Lung (tissue), 16 donors: ENCODE measurements around the gene MPG. TPM values are rescaled to one million over a fixed set of nuclear protein-coding genes. Genes with fewer than 3 reads are reported as not detected.
A peak's percentile ranks its signal among the peaks of the same experiment; 100 is the strongest.
"Not testable (repeated sequence)": the region's sequence is repeated elsewhere in the genome, so short reads cannot be mapped to it uniquely, and the experiment has no call there.

Experiments
- ATAC-seq: fragments of 200-7000 bp; cut with Tn5 transposase; one replicate; pipeline ENCODE4 v1.9.1; 2020; ENCODE audit warnings: moderate number of reproducible peaks; ENCODE audit not compliant: insufficient read depth, low FRiP score
- DNase-seq, 3 donors: peaks; one replicate each; pipeline ENCODE4 v3.0.0-alpha.2; 2013 to 2017
- H3K27ac ChIP-seq, 2 donors: one replicate each; pipeline ENCODE4 v1.5.1; 2013; ENCODE audit warnings: mild to moderate bottlenecking in 2 of 2, moderate library complexity in 2 of 2, control low read depth in 1 of 2, inconsistent platforms in 1 of 2, low read depth in 1 of 2, low read length in 1 of 2
- H3K27me3 ChIP-seq, 3 donors: one replicate each; pipeline ENCODE4 v1.5.1; 2013; ENCODE audit warnings: low read length in 2 of 3; ENCODE audit not compliant: control insufficient read depth in 3 of 3, insufficient read depth in 3 of 3
- H3K36me3 ChIP-seq, 4 donors: one replicate each; pipeline ENCODE4 v1.5.1; 2013; ENCODE audit warnings: low read length in 4 of 4, mild to moderate bottlenecking in 1 of 4, moderate library complexity in 1 of 4; ENCODE audit not compliant: control insufficient read depth in 4 of 4, insufficient read depth in 4 of 4
- H3K4me1 ChIP-seq, 5 donors: one replicate each; pipeline ENCODE4 v1.5.1; 2013; ENCODE audit warnings: low read length in 5 of 5, mild to moderate bottlenecking in 2 of 5, moderate library complexity in 1 of 5; ENCODE audit not compliant: control insufficient read depth in 5 of 5, insufficient read depth in 5 of 5
- H3K4me3 ChIP-seq: one replicate; pipeline ENCODE4 v1.5.1; 2013; ENCODE audit warnings: mild to moderate bottlenecking, control low read depth, moderate library complexity
- H3K9ac ChIP-seq, 2 donors: one replicate each; pipeline ENCODE4 v1.5.1; 2013; ENCODE audit warnings: low read length in 2 of 2, control low read depth in 1 of 2; ENCODE audit not compliant: insufficient read depth in 1 of 2
- H3K9me3 ChIP-seq, 4 donors: one replicate each; pipeline ENCODE4 v1.5.1; 2013; ENCODE audit warnings: low read length in 3 of 4, mild to moderate bottlenecking in 1 of 4, moderate library complexity in 1 of 4; ENCODE audit not compliant: control insufficient read depth in 4 of 4, insufficient read depth in 3 of 4
- WGBS, 2 donors: extraction: QIAGEN DNeasy Blood & Tissue Kit; methylation state at CpG; one replicate each; pipeline ENCODE4 v1.1.7; 2013; 5-methylcytosine and 5-hydroxymethylcytosine counted together
- long read RNA-seq, 5 donors: transcript quantifications; one replicate each; lab custom pipeline, GENCODE V29; 2026
- polyA plus RNA-seq, 2 donors: library from polyadenylated mRNA; stranded (reverse); fragments of 200-250 nt; gene quantifications; one replicate each; pipeline ENCODE4 v1.2.1, GENCODE V29; 2013
- total RNA-seq, 2 donors: library from RNA; depleted of rRNA in 1 of 2; stranded (reverse); fragments of >200 nt in 1 of 2; gene quantifications; one replicate each; pipeline ENCODE4 v1.2.1, GENCODE V29; 2014 to 2021
- TF ChIP-seq, protein P1 (sequence below): IDR thresholded peaks from 2 replicates; pipeline ENCODE4 v1.5.1; 2012; ENCODE audit warnings: mild to moderate bottlenecking; ENCODE audit errors: control extremely low read depth, extremely low read depth
- donor health status: control.
- donor health status: control.
- donor health status: Bipolar disorder and iron deficiency.
- donor health status: healthy.
- donor health status: DM: yes; HTN: yes; CAD: no.

Gene MPG, protein sequence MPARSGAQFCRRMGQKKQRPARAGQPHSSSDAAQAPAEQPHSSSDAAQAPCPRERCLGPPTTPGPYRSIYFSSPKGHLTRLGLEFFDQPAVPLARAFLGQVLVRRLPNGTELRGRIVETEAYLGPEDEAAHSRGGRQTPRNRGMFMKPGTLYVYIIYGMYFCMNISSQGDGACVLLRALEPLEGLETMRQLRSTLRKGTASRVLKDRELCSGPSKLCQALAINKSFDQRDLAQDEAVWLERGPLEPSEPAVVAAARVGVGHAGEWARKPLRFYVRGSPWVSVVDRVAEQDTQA
- total RNA-seq (10 to 100 TPM; 61.1 to 77.8 TPM), polyA plus RNA-seq (100 to 1,000 TPM in 1 of 2 donors, 10 to 100 TPM in 1; 81.4 to 101 TPM)
- long read RNA-seq, donor 1, transcript MPG-202 (4 exons, 1,205 nt), result major isoform, 30 of 55 reads
- long read RNA-seq, donor 1, partial matches to known transcripts, result 23 of 55 reads
- long read RNA-seq, donor 1, other reads (novel, unspliced or antisense), result 0 of 55 reads
- long read RNA-seq, donor 2, transcript MPG-202 (4 exons, 1,205 nt), result major isoform, 14 of 19 reads
- long read RNA-seq, donor 2, partial matches to known transcripts, result 5 of 19 reads
- long read RNA-seq, donor 2, other reads (novel, unspliced or antisense), result 0 of 19 reads
- long read RNA-seq, donor 3, transcript MPG-202 (4 exons, 1,205 nt), result major isoform, 11 of 12 reads
- long read RNA-seq, donor 3, partial matches to known transcripts, result 0 of 12 reads
- long read RNA-seq, donor 3, other reads (novel, unspliced or antisense), result 0 of 12 reads
- long read RNA-seq, donor 4, transcript MPG-202 (4 exons, 1,205 nt), result major isoform, 13 of 35 reads
- long read RNA-seq, donor 4, partial matches to known transcripts, result 20 of 35 reads
- long read RNA-seq, donor 4, other reads (novel, unspliced or antisense), result 0 of 35 reads
- long read RNA-seq, donor 5, transcript MPG-202 (4 exons, 1,205 nt), result major isoform, 35 of 40 reads
- long read RNA-seq, donor 5, partial matches to known transcripts, result 5 of 40 reads
- long read RNA-seq, donor 5, other reads (novel, unspliced or antisense), result 0 of 40 reads

DNA sequence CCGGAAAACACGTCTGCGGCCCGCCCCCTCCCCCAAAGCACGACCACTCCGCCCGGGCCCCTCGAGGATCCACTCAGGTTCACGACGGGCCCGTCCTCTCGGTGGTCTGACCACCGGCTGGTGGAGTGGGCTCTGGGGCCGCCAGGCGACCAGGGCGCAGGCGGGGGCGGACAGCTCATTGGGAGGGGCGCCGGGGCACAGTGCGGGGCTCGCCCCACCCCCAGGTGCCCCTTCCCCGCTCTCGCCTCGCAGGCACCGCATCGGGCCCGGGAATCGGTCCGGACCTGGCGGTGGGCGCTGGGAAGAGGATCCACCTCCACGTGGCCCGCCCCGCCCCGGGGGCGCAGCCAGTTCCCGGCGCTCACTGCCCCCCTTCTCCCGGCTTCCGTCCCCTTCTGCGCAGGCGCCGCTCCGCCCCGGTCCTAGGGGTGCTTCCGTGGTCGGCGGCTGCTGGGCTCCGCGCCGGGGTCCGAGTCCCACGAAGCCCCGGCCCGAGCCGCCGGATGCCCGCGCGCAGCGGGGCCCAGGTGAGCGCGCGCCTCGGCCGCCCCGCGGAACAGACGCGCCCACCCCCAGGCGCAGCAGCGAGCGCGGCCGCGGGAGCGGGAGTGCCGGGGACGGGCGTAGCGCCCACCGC, at the start of gene MPG:
MPG (plus strand) TSS at position 419 of the 637 bp plus-strand sequence; CDS start at position 504, 85 bp downstream.
- Histone ChIP-seq H3K4me1 (peaks cover 9 to 44% (median 26%) of the 10 kb centered on the region in 5 donors), H3K4me3 (peak within 1 kb of the TSS; percentile 81), H3K9me3 (no peaks in the 10 kb centered on the region), H3K36me3 (peaks cover 0 to 15% (median 2%) of the 10 kb centered on the region in 4 donors), H3K9ac (peak within 1 kb of the TSS in 1 of 2 donors; percentile 75), H3K27ac (peak within 1 kb of the TSS; percentile 96 to 99), H3K27me3 (no peaks in the 10 kb centered on the region)
- TF ChIP-seq, protein P1, sequence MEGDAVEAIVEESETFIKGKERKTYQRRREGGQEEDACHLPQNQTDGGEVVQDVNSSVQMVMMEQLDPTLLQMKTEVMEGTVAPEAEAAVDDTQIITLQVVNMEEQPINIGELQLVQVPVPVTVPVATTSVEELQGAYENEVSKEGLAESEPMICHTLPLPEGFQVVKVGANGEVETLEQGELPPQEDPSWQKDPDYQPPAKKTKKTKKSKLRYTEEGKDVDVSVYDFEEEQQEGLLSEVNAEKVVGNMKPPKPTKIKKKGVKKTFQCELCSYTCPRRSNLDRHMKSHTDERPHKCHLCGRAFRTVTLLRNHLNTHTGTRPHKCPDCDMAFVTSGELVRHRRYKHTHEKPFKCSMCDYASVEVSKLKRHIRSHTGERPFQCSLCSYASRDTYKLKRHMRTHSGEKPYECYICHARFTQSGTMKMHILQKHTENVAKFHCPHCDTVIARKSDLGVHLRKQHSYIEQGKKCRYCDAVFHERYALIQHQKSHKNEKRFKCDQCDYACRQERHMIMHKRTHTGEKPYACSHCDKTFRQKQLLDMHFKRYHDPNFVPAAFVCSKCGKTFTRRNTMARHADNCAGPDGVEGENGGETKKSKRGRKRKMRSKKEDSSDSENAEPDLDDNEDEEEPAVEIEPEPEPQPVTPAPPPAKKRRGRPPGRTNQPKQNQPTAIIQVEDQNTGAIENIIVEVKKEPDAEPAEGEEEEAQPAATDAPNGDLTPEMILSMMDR, result no peak
- ATAC-seq (peak; percentile 82), DNase-seq (peak; percentile 82 to 88 (median 85))
- 0 to 1% methylated on average over 46 to 83 of the region's 83 CpGs for WGBS, 2 donors

DNA sequence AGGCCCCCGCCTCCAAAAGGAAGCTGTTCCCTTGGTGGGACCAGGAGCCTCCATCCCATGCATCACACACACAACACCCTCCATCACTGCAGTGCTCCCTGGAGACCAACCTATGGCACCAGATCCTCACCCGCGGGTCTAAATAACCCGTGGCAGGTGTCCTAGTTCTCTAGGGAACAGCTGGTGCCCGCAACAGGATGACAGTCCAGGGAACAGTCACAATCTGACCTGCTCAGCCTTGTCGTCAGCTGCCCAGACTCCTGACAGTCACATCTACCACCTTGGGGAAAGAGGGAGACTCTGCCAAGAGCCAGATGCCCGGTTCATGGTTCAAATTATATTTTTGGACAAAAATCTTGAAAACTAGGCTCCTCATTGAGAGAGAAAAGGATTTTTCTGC, 47.4 kb upstream of the MPG start:
- not testable (repeated sequence) for ATAC-seq, H3K9me3 ChIP-seq, H3K4me1 ChIP-seq, H3K27ac ChIP-seq, H3K4me3 ChIP-seq, H3K9ac ChIP-seq, DNase-seq, H3K27me3 ChIP-seq, H3K36me3 ChIP-seq
- WGBS, 2 donors, result 72 to 84% methylated on average over 3 to 6 of the region's 7 CpGs

DNA sequence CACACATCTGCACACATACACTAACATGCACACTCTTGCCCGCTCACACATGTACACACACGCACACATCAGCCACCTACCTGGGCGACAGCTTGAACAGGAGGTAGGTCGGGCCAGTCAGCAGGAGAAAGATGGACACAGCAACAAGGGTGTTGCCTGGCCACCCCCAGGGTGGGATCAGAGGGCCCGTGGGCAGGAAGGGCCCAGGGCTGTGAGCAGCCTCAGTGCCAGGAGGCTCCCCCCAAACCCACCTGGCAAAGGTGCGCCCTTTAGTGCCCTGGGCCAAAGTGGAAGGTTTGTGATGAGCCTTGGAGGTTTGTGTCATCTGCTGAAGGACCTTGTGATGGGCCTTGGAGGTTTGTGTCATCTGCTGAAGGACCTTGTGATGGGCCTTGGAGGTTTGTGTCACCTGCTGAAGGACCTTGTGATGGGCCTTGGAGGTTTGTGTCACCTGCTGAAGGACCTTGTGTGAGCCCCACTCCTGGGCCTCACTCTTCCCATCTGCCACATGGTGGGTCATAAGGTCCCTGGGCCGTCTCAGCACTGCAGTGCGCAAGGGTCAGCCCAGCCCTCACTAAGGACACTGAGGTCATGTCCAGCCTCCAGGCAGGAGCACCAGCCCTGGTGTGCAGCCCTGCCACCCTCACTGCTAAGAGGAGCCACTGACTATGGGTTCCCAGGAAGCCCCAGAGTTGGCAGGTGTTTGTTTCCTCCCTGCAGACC, 44.7 kb upstream of the MPG start:
- H3K27me3 ChIP-seq, ATAC-seq, H3K27ac ChIP-seq, H3K4me1 ChIP-seq, H3K36me3 ChIP-seq, DNase-seq, H3K9ac ChIP-seq, H3K9me3 ChIP-seq, H3K4me3 ChIP-seq: not testable (repeated sequence)
- WGBS, 2 donors, result 86 to 87% methylated on average over 4 to 5 of the region's 8 CpGs
